OCI-LY3 (cell line): ENCODE results near the gene EYA2.

ENCODE experiments used
- CTCF ChIP-seq: fragments of 200-600, 300-600 bp; sonication (generic); IDR thresholded peaks from 2 replicates; pipeline ENCODE4 v1.5.1; 2014; ENCODE audit warnings: antibody characterized with exemption, low read length, low read depth
- EZH2phosphoT487 ChIP-seq: fragments of 200-600 bp; shearing (Covaris generic); IDR thresholded peaks from 2 replicates; pipeline ENCODE4 v1.6.1; 2018; ENCODE audit warnings: antibody characterized with exemption, mixed run types, low read depth

- TF ChIP-seq EZH2phosphoT487 (no peak), CTCF (no peak)
Observed at GRCh38 chr20:47106786-47107185, 212.1 kb downstream of the EYA2 start.
